ENCODE data around the gene RASGEF1B. TPM values are rescaled to one million over a fixed set of nuclear protein-coding genes. Genes with fewer than 3 reads are reported as not detected.

The RASGEF1B gene
- total RNA-seq, 1 donor from 2014 or later = 0.77 TPM

GRCh38 chr4:81436096-81436495, 35.6 kb downstream of the RASGEF1B start:
- no peaks in the 10 kb centered on the region for H3K27me3 Mint-ChIP-seq (ENCODE audit: low read depth, unreplicated experiment)
- no peak overlapping the region for H3K4me3 Mint-ChIP-seq (ENCODE audit: unreplicated experiment)
- H3K36me3 ChIP-seq (ENCODE audit: insufficient read depth, low read length) = no peaks in the 10 kb centered on the region
- DNase-seq (ENCODE audit: low read depth) (no peak), FAIRE-seq (no peak)
- H3K79me2 ChIP-seq (ENCODE audit: insufficient read depth, low read length) = no peaks in the 10 kb centered on the region
- no peak overlapping the region for H2AFZ ChIP-seq (ENCODE audit: low read depth, low read length)
- TF ChIP-seq CTCF (IDR thresholded peaks at IDR 0.05; ENCODE audit: insufficient read depth, low read depth, low read length) (no peak), EZH2 (IDR thresholded peaks at IDR 0.05; ENCODE audit: insufficient read depth, low read length) (no peak)
- H3K27me3 ChIP-seq (ENCODE audit: insufficient read depth, low read length) = no peaks in the 10 kb centered on the region
- H3K9me3 Mint-ChIP-seq (ENCODE audit: unreplicated experiment) = no peaks in the 10 kb centered on the region
- H3K9me3 ChIP-seq (ENCODE audit: insufficient read depth, low read depth, low read length) = no peaks in the 10 kb centered on the region
- H3K4me2 ChIP-seq (ENCODE audit: low read length) = no peak overlapping the region
- H3K36me3 Mint-ChIP-seq (ENCODE audit: low read depth, unreplicated experiment) = no peaks in the 10 kb centered on the region
- no peak overlapping the region for H3K9ac ChIP-seq (ENCODE audit: low read length)
- H3K4me1 Mint-ChIP-seq (ENCODE audit: low read depth, unreplicated experiment) = no peaks in the 10 kb centered on the region
- no peaks in the 10 kb centered on the region for H4K20me1 ChIP-seq (ENCODE audit: insufficient read depth, low read length)
- H3K27ac Mint-ChIP-seq (ENCODE audit: unreplicated experiment) = no peak overlapping the region
- H3K4me1 ChIP-seq (ENCODE audit: insufficient read depth, low read length) = no peaks in the 10 kb centered on the region
- H3K4me3 ChIP-seq (ENCODE audit: insufficient read depth, low read depth, low read length) = no peak overlapping the region
- no peak overlapping the region for H3K27ac ChIP-seq (ENCODE audit: low read depth, low read length)

GRCh38 chr4:81432825-81433224, 38.9 kb downstream of the RASGEF1B start:
- Mint-ChIP-seq H3K27me3 (ENCODE audit: low read depth, unreplicated experiment) (no peaks in the 10 kb centered on the region), H3K36me3 (ENCODE audit: low read depth, unreplicated experiment) (peaks cover 5% of the 10 kb centered on the region), H3K9me3 (ENCODE audit: unreplicated experiment) (no peaks in the 10 kb centered on the region), H3K27ac (ENCODE audit: unreplicated experiment) (no peak overlapping the region), H3K4me1 (ENCODE audit: low read depth, unreplicated experiment) (no peaks in the 10 kb centered on the region), H3K4me3 (ENCODE audit: unreplicated experiment) (no peak overlapping the region)
- Histone ChIP-seq H2AFZ (ENCODE audit: low read depth, low read length) (no peak overlapping the region), H3K4me1 (ENCODE audit: insufficient read depth, low read length) (no peaks in the 10 kb centered on the region), H3K9ac (ENCODE audit: low read length) (no peak overlapping the region), H3K27me3 (ENCODE audit: insufficient read depth, low read length) (no peaks in the 10 kb centered on the region), H4K20me1 (ENCODE audit: insufficient read depth, low read length) (no peaks in the 10 kb centered on the region), H3K36me3 (ENCODE audit: insufficient read depth, low read length) (no peaks in the 10 kb centered on the region), H3K9me3 (ENCODE audit: insufficient read depth, low read depth, low read length) (no peaks in the 10 kb centered on the region), H3K79me2 (ENCODE audit: insufficient read depth, low read length) (no peaks in the 10 kb centered on the region), H3K27ac (ENCODE audit: low read depth, low read length) (no peak overlapping the region), H3K4me2 (ENCODE audit: low read length) (no peak overlapping the region), H3K4me3 (ENCODE audit: insufficient read depth, low read depth, low read length) (no peak overlapping the region)
- FAIRE-seq (no peak), DNase-seq (ENCODE audit: low read depth) (no peak)
- TF ChIP-seq CTCF (IDR thresholded peaks at IDR 0.05; ENCODE audit: insufficient read depth, low read depth, low read length) = no peak
- no peak for TF ChIP-seq EZH2 (IDR thresholded peaks at IDR 0.05; ENCODE audit: insufficient read depth, low read length)

DNA sequence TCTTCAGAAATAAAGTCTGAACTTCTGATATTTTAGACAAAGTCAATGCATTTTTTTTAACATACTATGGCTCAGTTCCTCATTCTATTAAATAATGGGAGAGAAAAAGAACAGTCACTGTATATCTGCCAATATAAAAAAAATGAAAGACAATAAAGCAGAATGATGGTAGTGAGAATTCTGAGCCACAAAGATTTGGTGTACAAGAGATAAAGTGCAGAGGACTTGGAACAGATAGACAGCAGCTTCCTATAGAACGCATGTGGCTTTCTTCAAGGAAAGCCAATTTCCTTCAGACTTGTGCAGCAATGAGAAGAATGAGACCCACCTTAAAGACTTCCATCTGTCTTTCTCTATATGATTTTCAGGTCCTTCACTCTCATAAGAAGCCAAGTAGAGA, 39.7 kb downstream of the RASGEF1B start:
- Histone ChIP-seq H3K4me1 (ENCODE audit: insufficient read depth, low read length) (peaks cover 6% of the 10 kb centered on the region), H3K27ac (ENCODE audit: low read depth, low read length) (no peak overlapping the region), H3K4me3 (ENCODE audit: insufficient read depth, low read depth, low read length) (no peak overlapping the region), H3K36me3 (ENCODE audit: insufficient read depth, low read length) (no peaks in the 10 kb centered on the region), H3K4me2 (ENCODE audit: low read length) (no peak overlapping the region), H3K9ac (ENCODE audit: low read length) (no peak overlapping the region), H2AFZ (ENCODE audit: low read depth, low read length) (no peak overlapping the region), H4K20me1 (ENCODE audit: insufficient read depth, low read length) (no peaks in the 10 kb centered on the region), H3K27me3 (ENCODE audit: insufficient read depth, low read length) (no peaks in the 10 kb centered on the region), H3K79me2 (ENCODE audit: insufficient read depth, low read length) (no peaks in the 10 kb centered on the region), H3K9me3 (ENCODE audit: insufficient read depth, low read depth, low read length) (no peaks in the 10 kb centered on the region)
- Mint-ChIP-seq H3K4me1 (ENCODE audit: low read depth, unreplicated experiment) (peaks cover 7% of the 10 kb centered on the region), H3K27ac (ENCODE audit: unreplicated experiment) (no peak overlapping the region), H3K4me3 (ENCODE audit: unreplicated experiment) (no peak overlapping the region), H3K9me3 (ENCODE audit: unreplicated experiment) (no peaks in the 10 kb centered on the region), H3K36me3 (ENCODE audit: low read depth, unreplicated experiment) (peaks cover 5% of the 10 kb centered on the region), H3K27me3 (ENCODE audit: low read depth, unreplicated experiment) (no peaks in the 10 kb centered on the region)
- FAIRE-seq (no peak), DNase-seq (ENCODE audit: low read depth) (no peak)
- TF ChIP-seq EZH2 (IDR thresholded peaks at IDR 0.05; ENCODE audit: insufficient read depth, low read length) = no peak
- no peak for TF ChIP-seq CTCF (IDR thresholded peaks at IDR 0.05; ENCODE audit: insufficient read depth, low read depth, low read length)
